ENCODE results near the gene ME3. TPM values are rescaled to one million over a fixed set of nuclear protein-coding genes. Genes with fewer than 3 reads are reported as not detected.
"Not testable (repeated sequence)": the region's sequence is repeated elsewhere in the genome, so short reads cannot be mapped to it uniquely, and the experiment has no call there.

The ME3 gene
- total RNA-seq, 2 experiments from 2014 or later: 0.66 to 1.0 TPM

DNA sequence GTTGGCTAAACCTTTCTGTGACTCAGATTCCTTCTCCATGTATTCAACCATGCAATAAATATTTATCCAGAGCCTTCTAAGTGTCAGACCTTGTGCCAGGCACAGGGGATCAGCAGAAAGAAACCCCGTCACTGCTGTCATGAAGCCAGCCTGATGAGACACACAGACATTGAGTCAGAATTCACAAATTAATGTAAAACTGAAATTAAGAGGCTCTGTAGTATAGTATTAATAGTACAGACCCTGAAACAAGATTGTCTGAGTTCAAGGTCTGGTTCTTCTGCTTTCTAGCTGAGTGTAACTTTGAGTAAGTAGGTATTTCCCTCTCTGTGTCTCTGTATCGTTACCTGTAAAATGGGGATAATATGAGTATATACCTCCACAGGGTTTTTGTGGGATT, 46.9 kb downstream of the ME3 start:
- Mint-ChIP-seq H3K4me1 (ENCODE audit: low read depth) (no peaks in the 10 kb centered on the region), H3K36me3 (ENCODE audit: low read depth) (no peaks in the 10 kb centered on the region), H3K9me3 (ENCODE audit: insufficient read depth) (no peaks in the 10 kb centered on the region), H3K27me3 (ENCODE audit: low read depth) (peaks cover 8% of the 10 kb centered on the region), H3K27ac (no peak overlapping the region), H3K4me3 (no peak overlapping the region)
- DNase-seq (no peak), ATAC-seq (no peak)
- CTCF ChIA-PET: no interaction called here
- POLR2A ChIA-PET: no interaction called here

DNA sequence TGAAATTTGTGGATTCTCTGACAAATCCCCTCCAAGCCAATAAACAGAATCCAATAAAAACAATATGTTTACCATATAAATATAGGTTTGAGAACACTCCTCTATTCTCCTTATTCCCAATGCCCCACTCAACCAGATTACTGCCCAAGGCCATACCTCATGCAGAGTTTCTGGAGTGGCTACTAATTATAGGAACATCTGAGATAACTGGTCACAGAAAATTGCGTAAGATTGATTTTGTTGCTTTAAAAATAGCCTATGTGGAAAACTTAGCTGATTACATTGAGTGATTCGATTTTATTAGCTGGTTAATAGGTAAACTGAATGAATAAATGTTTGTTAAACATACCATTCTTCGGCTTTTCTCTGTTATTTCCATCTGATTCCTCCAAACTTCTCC, 48.0 kb downstream of the ME3 start:
- ChIA-PET CTCF (no interaction called here), POLR2A (no interaction called here)
- Mint-ChIP-seq H3K27ac (no peak overlapping the region), H3K36me3 (ENCODE audit: low read depth) (no peaks in the 10 kb centered on the region), H3K9me3 (ENCODE audit: insufficient read depth) (no peaks in the 10 kb centered on the region), H3K4me3 (no peak overlapping the region), H3K4me1 (ENCODE audit: low read depth) (no peaks in the 10 kb centered on the region), H3K27me3 (ENCODE audit: low read depth) (peaks cover 8% of the 10 kb centered on the region)
- DNase-seq: no peak
- ATAC-seq: no peak

DNA sequence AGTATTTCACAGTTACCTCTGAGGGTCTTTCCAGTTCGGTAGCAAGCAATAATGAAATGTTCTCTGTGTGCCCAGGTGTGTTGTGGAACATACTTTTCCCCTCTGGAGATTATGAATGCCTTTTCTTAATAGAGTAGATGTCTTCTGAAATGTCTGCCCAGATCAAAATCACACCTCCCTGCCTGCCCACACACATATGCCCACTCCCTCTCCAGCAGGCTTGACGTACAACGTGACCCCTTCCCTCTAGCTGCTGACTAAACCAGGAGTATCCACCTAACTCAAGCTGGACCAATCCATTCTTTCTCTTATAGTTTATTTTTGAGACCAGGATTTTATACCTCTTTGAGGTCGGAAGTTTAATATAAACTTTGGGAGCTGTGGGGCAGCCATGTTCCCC, 48.7 kb downstream of the ME3 start:
- Mint-ChIP-seq H3K4me3 (no peak overlapping the region), H3K27me3 (ENCODE audit: low read depth) (peaks cover 8% of the 10 kb centered on the region), H3K4me1 (ENCODE audit: low read depth) (no peaks in the 10 kb centered on the region), H3K27ac (no peak overlapping the region), H3K36me3 (ENCODE audit: low read depth) (no peaks in the 10 kb centered on the region), H3K9me3 (ENCODE audit: insufficient read depth) (no peaks in the 10 kb centered on the region)
- DNase-seq: no peak
- POLR2A ChIA-PET: no interaction called here
- CTCF ChIA-PET: no interaction called here
- ATAC-seq: no peak

DNA sequence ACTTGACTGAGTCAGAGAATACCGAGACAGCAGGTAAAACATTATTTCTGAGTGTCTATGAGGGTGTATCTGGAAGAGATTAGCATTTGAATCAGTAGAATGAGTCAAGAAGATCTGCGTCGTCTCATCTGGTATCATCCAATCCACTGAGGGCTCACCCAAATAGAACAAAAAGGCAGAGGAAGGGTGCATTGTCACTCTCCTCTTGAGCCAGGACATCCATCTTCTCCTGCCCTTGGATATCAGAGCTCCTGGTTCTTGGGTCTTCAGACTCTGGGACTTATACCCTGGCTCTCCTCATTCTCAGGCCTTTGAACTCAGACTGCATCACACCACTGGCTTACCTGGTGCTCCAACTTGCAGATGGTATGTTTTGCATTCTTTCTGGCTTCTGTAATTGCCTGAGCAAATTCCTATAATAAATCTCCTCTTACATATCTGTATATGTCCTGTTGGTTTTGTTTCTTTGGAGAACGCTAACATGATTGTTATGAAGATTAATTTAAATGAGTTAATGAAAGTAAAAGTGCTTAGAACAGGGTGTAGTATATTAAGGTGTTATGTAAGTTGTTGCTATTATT, 49.3 kb downstream of the ME3 start:
- H3K27ac Mint-ChIP-seq: no peak overlapping the region

DNA sequence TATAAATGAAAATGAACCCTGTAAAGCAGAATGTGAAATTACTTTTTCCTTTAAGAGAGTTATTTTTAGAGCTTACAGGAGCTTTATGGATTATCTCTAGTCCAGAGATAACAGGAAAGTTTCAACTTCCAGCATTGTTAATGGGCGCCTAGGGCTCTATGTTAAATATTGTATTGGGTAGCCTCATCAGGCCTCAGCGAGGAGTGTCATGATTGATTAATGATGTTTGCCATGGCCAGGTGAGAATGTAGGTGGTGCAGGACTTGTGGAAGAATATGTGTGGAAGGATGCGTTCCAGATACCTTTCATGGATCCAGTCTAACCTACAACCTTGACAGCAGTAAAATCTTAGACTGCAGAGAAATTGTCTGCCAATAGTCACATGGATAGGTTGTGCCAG, 50.6 kb downstream of the ME3 start:
- Mint-ChIP-seq H3K27ac (no peak overlapping the region), H3K4me1 (ENCODE audit: low read depth) (no peaks in the 10 kb centered on the region), H3K27me3 (ENCODE audit: low read depth) (peaks cover 8% of the 10 kb centered on the region), H3K9me3 (ENCODE audit: insufficient read depth) (peaks cover 2% of the 10 kb centered on the region), H3K4me3 (no peak overlapping the region), H3K36me3 (ENCODE audit: low read depth) (no peaks in the 10 kb centered on the region)
- CTCF ChIA-PET: interaction anchor here (1.4 kb wide), 1 partner anchor 14 kb away, joined by 3 read pairs; no protein-coding TSS in a partner anchor
- DNase-seq (no peak), ATAC-seq (no peak)
- POLR2A ChIA-PET: interaction anchor here (0.7 kb wide), 1 partner anchor 252 kb away, joined by 3 read pairs; no protein-coding TSS in a partner anchor

More for the DNA sequence above, 49.3 kb downstream of the ME3 start:
- Mint-ChIP-seq H3K4me1 (ENCODE audit: low read depth) (no peaks in the 10 kb centered on the region), H3K9me3 (ENCODE audit: insufficient read depth) (no peaks in the 10 kb centered on the region), H3K27me3 (ENCODE audit: low read depth) (peaks cover 8% of the 10 kb centered on the region), H3K4me3 (no peak overlapping the region), H3K36me3 (ENCODE audit: low read depth) (no peaks in the 10 kb centered on the region)
- ChIA-PET CTCF (no interaction called here), POLR2A (no interaction called here)
- DNase-seq (no peak), ATAC-seq (no peak)

DNA sequence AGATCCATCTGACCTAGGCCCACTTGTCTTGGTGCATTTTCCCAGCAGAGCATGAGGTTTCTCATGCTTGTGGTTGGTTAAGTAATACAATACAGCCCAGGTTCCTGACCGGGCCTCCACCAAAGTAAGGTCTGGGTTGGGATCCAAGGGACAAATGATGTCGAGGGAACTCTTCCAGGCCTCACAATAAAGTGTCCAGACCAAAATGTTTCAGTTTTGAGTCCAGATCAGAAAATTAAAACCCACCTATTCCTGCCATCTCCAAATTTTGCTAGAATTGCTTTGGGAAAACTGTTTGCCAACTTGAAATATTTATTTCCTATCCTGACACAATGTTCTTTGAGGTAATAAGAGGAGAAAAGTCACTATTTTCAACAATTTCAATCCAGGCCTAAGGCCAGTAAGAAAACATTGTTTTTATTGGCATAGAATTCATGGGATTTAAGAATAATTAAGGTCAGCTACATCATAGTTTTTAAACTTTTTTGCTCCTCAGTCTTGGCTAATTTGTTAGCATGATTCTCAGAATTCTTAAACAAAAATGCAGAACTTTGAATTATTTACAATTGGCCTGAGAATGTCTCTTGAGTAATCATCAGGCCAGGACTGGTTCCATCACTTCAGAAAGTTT, 51.4 kb downstream of the ME3 start:
- H3K36me3 Mint-ChIP-seq (ENCODE audit: low read depth): no peaks in the 10 kb centered on the region
- no peaks in the 10 kb centered on the region for H3K4me1 Mint-ChIP-seq (ENCODE audit: low read depth)
- DNase-seq (no peak), ATAC-seq (no peak)
- H3K4me3 Mint-ChIP-seq: no peak overlapping the region
- CTCF ChIA-PET: interaction anchor here (1.1 to 1.4 kb wide), 2 partner anchors 13 kb away, joined by 3 read pairs; no protein-coding TSS in a partner anchor
- H3K27ac Mint-ChIP-seq: no peak overlapping the region
- H3K27me3 Mint-ChIP-seq (ENCODE audit: low read depth): peaks cover 7% of the 10 kb centered on the region
- POLR2A ChIA-PET: interaction anchor here (0.7 kb wide), 1 partner anchor 252 kb away, joined by 3 read pairs; no protein-coding TSS in a partner anchor
- peaks cover 2% of the 10 kb centered on the region for H3K9me3 Mint-ChIP-seq (ENCODE audit: insufficient read depth)

DNA sequence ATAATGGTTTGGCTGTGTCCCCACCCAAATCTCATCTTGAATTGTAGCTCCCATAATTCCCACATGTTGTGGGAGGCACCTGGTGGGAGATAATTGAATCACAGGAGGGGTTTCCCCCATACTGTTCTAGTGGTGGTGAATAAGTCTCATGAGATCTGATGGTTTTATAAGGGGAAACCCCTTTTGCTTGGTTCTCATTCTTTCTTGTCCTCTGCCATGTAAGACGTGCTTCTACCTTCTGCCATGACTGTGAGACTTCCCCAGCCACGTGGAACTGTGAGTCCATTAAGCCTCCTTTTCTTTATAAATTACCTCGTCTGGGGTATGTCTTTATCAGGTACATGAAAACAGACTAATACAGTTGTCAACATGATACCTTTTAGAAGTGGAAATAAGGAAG, 53.0 kb downstream of the ME3 start:
- H3K9me3 Mint-ChIP-seq (ENCODE audit: insufficient read depth); H3K4me3 Mint-ChIP-seq; DNase-seq; H3K36me3 Mint-ChIP-seq (ENCODE audit: low read depth); H3K27ac Mint-ChIP-seq; POLR2A ChIA-PET; ATAC-seq; H3K4me1 Mint-ChIP-seq (ENCODE audit: low read depth); H3K27me3 Mint-ChIP-seq (ENCODE audit: low read depth): not testable (repeated sequence)
- CTCF ChIA-PET: interaction anchor here (2.4 kb wide), 1 partner anchor 11 kb away, joined by 17 read pairs; no protein-coding TSS in a partner anchor

DNA sequence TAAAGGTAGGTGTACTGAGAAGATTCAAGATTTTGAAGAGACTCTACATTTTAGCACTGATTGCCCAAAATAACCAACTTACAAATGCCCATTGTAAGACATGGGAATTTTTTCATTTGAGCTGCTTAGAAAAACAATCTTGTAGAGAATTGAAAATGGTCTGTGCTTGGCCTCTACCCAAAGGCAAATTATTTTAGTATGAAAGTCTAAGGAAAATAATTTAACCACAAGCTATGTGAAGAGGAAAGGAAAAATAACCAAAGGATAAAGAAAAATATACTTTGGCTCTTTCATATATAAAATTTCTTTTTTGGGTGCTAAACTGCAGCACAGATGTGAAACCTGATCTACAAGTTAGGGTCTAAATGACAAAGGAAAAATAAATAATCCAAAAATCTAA, 54.9 kb downstream of the ME3 start:
- DNase-seq: no peak
- no peak overlapping the region for H3K4me3 Mint-ChIP-seq
- no peaks in the 10 kb centered on the region for H3K4me1 Mint-ChIP-seq (ENCODE audit: low read depth)
- peaks cover 2% of the 10 kb centered on the region for H3K9me3 Mint-ChIP-seq (ENCODE audit: insufficient read depth)
- ATAC-seq: no peak
- H3K36me3 Mint-ChIP-seq (ENCODE audit: low read depth): no peaks in the 10 kb centered on the region
- POLR2A ChIA-PET: no interaction called here
- H3K27me3 Mint-ChIP-seq (ENCODE audit: low read depth): peaks cover 5% of the 10 kb centered on the region
- CTCF ChIA-PET: interaction anchor here (0.8 to 2.4 kb wide), 2 partner anchors 9 to 162 kb away, joined by 3 to 17 read pairs; no protein-coding TSS in a partner anchor
- no peak overlapping the region for H3K27ac Mint-ChIP-seq

DNA sequence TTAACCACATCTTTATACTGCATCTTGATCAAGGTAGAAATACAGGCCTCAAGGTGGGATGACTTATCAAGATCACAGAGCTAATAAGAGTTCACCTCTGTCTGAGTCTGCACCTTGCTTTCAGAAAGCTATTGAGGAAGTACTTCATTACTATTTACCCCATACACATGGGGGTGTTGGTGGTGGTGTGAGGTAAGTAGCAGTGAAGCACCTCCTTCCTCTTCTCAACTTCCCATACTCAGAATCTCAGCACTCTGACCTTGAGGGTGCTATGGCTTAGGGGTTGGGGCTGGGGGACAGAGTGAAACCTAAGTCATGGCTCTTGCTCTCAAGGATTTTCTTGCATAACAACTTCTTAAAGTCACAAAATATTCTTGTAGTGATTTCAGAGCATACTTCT, 56.9 kb downstream of the ME3 start:
- peaks cover 7% of the 10 kb centered on the region for H3K27me3 Mint-ChIP-seq (ENCODE audit: low read depth)
- ChIA-PET CTCF (no interaction called here), POLR2A (no interaction called here)
- no peaks in the 10 kb centered on the region for H3K4me1 Mint-ChIP-seq (ENCODE audit: low read depth)
- H3K9me3 Mint-ChIP-seq (ENCODE audit: insufficient read depth): peaks cover 2% of the 10 kb centered on the region
- DNase-seq (no peak), ATAC-seq (no peak)
- H3K36me3 Mint-ChIP-seq (ENCODE audit: low read depth): no peaks in the 10 kb centered on the region
- H3K27ac Mint-ChIP-seq: no peak overlapping the region
- H3K4me3 Mint-ChIP-seq: no peak overlapping the region

DNA sequence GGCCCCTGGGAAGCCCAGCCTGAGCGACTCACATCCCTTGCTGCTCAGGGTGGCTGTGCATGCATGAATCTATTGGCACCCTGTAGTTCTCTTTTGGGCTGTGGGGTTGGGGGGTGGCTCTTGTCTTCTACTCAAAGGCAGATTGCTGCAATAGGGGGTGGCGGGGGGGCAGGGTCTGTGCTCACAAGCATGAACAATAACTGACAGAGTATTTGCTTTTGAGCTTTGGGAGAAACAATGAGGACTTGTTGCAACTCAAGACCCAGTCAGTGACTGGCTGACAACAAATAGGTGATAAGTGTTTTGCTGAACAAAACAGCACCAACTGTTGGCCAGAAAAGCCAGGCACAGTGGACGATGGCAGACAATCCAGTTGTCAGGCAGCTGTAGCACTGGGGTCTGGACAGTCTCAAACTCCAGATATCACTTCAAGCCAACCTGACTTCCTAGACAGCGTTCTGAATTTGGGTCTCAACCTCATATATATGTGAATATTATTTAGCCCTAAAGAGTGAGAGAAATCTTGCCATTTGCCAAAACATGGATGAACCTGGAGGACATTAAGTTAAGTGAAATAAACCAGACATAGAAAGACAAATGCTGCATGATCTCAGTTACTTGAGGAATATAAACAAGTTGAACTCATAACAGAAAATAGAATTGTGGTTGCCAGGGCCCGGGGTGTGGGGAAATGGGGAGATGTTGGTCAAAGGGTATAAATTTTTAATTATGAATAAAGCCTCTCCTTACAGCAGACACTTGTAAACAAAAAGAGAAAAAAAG, 61.7 kb downstream of the ME3 start:
- H3K27ac Mint-ChIP-seq: no peak overlapping the region
- DNase-seq: no peak
- peaks cover 14% of the 10 kb centered on the region for H3K27me3 Mint-ChIP-seq (ENCODE audit: low read depth)
- no peak for ATAC-seq
- H3K4me1 Mint-ChIP-seq (ENCODE audit: low read depth): no peaks in the 10 kb centered on the region
- H3K36me3 Mint-ChIP-seq (ENCODE audit: low read depth): no peaks in the 10 kb centered on the region
- ChIA-PET POLR2A (no interaction called here), CTCF (no interaction called here)
- H3K9me3 Mint-ChIP-seq (ENCODE audit: insufficient read depth): no peaks in the 10 kb centered on the region
- H3K4me3 Mint-ChIP-seq: no peak overlapping the region

DNA sequence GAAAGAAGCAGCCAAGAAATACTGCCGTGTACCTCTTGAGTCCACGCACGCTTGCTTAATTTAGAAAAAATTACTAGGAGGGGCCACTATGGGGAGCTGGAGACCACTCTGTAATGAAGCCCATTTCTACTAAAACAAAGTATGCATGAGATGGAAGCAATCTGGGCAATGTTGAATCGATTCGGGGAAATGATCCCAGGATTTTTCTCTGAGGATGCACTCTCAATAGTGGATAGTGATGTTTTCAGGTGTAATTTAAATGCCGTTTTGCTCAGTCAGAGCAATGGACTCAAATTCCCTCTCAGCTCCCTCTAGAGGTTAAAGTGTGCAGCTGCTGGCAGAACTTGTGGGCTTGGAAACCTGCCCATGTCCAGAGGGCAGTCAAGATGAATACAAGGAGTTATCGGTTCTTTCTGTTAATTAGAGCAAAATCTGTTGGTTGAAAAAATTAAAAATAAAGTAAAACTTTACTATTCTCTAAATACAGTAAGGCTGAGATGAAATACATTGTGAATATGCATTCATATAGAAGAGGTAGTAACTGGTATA, 64.1 kb downstream of the ME3 start:
- no peaks in the 10 kb centered on the region for H3K36me3 Mint-ChIP-seq (ENCODE audit: low read depth)
- H3K4me3 Mint-ChIP-seq: no peak overlapping the region
- peak; percentile 76 for ATAC-seq
- CTCF ChIA-PET: interaction anchor here (0.6 to 2.7 kb wide), 60 partner anchors 10 to 1769 kb away, joined by 3 to 45 read pairs (median 4); partner anchors contain the start of genes CCDC83 and PRSS23
- POLR2A ChIA-PET: interaction anchor here (0.6 to 0.7 kb wide), 2 partner anchors 153 to 155 kb away, joined by 3 read pairs; no protein-coding TSS in a partner anchor
- H3K4me1 Mint-ChIP-seq (ENCODE audit: low read depth): no peaks in the 10 kb centered on the region
- no peak overlapping the region for H3K27ac Mint-ChIP-seq
- H3K27me3 Mint-ChIP-seq (ENCODE audit: low read depth): peaks cover 11% of the 10 kb centered on the region
- H3K9me3 Mint-ChIP-seq (ENCODE audit: insufficient read depth): no peaks in the 10 kb centered on the region
- peak; percentile 57 for DNase-seq
